CD4-positive, alpha-beta memory T cell (primary cell): Measurements from ENCODE around the gene SBNO1. TPM values are rescaled to one million over a fixed set of nuclear protein-coding genes. Genes with fewer than 3 reads are reported as not detected.
A peak's percentile ranks its signal among the peaks of the same experiment; 100 is the strongest.
"Not testable (repeated sequence)": the region's sequence is repeated elsewhere in the genome, so short reads cannot be mapped to it uniquely, and the experiment has no call there.

ENCODE experiments used
- CTCF ChIA-PET: fragments of 350-600 bp; sonication (Branson Sonifier 250); formaldehyde crosslinking; loops from one replicate; lab custom pipeline; 2021; ENCODE audit warnings: inconsistent platforms; ENCODE audit not compliant: partially characterized antibody; lab: Charles Lee
- POLR2A ChIA-PET: fragments of 350-600 bp; sonication (Branson Sonifier 250); formaldehyde crosslinking; loops from one replicate; lab custom pipeline; 2021; ENCODE audit not compliant: partially characterized antibody; lab: Charles Lee
- DNase-seq, 5 donors: peaks; one replicate each; pipeline versions ENCODE4 v3.0.0 to v3.0.0-alpha.2; 2020 to 2022; ENCODE audit warnings: mixed read lengths in 1 of 5
- H3K27ac ChIP-seq: one replicate; pipeline ENCODE4 v1.7.0; 2013; ENCODE audit warnings: low read depth, low read length
- H3K27me3 ChIP-seq: 2 replicates; pipeline ENCODE4 v1.7.0; 2013; ENCODE audit warnings: mild to moderate bottlenecking, low read length, moderate library complexity; ENCODE audit not compliant: insufficient read depth
- H3K36me3 ChIP-seq: 2 replicates; pipeline ENCODE4 v1.7.0; 2013; ENCODE audit warnings: mild to moderate bottlenecking, low read length, moderate library complexity; ENCODE audit not compliant: insufficient read depth
- H3K4me1 ChIP-seq: 2 replicates; pipeline ENCODE4 v1.7.0; 2013; ENCODE audit warnings: mild to moderate bottlenecking, low read length, moderate library complexity; ENCODE audit not compliant: insufficient read depth
- H3K4me3 ChIP-seq, 2 donors: one replicate each; pipeline ENCODE4 v1.7.0; 2013; ENCODE audit warnings: low read length in 2 of 2, mild to moderate bottlenecking in 1 of 2
- H3K9me3 ChIP-seq, 2 donors: one replicate each; pipeline ENCODE4 v1.7.0; 2013; ENCODE audit warnings: low read length in 2 of 2, control low read depth in 1 of 2; ENCODE audit not compliant: control insufficient read depth in 1 of 2
- H3K27ac Mint-ChIP-seq, 7 donors: one replicate each; pipeline ENCODE4 v1.8.0; 2020 to 2021; ENCODE audit warnings: mixed read lengths in 7 of 7, mild to moderate bottlenecking in 6 of 7, inconsistent platforms in 3 of 7, moderate library complexity in 3 of 7
- H3K27me3 Mint-ChIP-seq, 2 donors: one replicate each; pipeline ENCODE4 v1.8.0; 2020 to 2021; ENCODE audit warnings: mixed read lengths in 2 of 2
- H3K36me3 Mint-ChIP-seq, 2 donors: one replicate each; pipeline ENCODE4 v1.8.0; 2020 to 2021; ENCODE audit warnings: mixed read lengths in 2 of 2, inconsistent platforms in 1 of 2, mild to moderate bottlenecking in 1 of 2
- H3K4me1 Mint-ChIP-seq, 4 donors: one replicate each; pipeline ENCODE4 v1.8.0; 2020 to 2021; ENCODE audit warnings: mixed read lengths in 4 of 4, mild to moderate bottlenecking in 1 of 4
- H3K4me3 Mint-ChIP-seq, 8 donors: one replicate each; pipeline ENCODE4 v1.8.0; 2020 to 2021; ENCODE audit warnings: mixed read lengths in 8 of 8, mild to moderate bottlenecking in 7 of 8, moderate library complexity in 6 of 8, inconsistent platforms in 3 of 8
- H3K9me3 Mint-ChIP-seq, 8 donors: one replicate each; pipeline ENCODE4 v1.8.0; 2020 to 2021; ENCODE audit warnings: mixed read lengths in 8 of 8, mild to moderate bottlenecking in 5 of 8, inconsistent platforms in 3 of 8, moderate library complexity in 1 of 8
- intact Hi-C: fragments of 100-400 bp; cut with micrococcal nuclease; formaldehyde crosslinking; loops from one replicate; pipeline ENCODE4 v1.15.1; 2023
- polyA plus RNA-seq, 2 donors: library from polyadenylated mRNA; unstranded; fragments of 300-500 nt; fragmentation: Illumina TruSeq; gene quantifications; one replicate each; pipeline ENCODE4 v1.2.3, GENCODE V29; 2021
- total RNA-seq, 2 experiments: library from RNA; stranded (reverse); gene quantifications; one replicate each; pipeline ENCODE4 v1.2.3, GENCODE V29; 2021

The SBNO1 gene
- total and polyA plus RNA-seq, 4 experiments from 2014 or later = 26.3 to 56.3 (median 47.0) TPM

GRCh38 chr12:123263196-123263817, 101.3 kb downstream of the SBNO1 start:
- Mint-ChIP-seq H3K27ac (peak overlapping the region in 1 of 7 donors; percentile 41), H3K9me3 (no peaks in the 10 kb centered on the region), H3K36me3 (peaks cover 0 to 5% of the 10 kb centered on the region in 2 donors), H3K4me3 (no peak overlapping the region), H3K4me1 (peaks cover 0 to 11% (median 2%) of the 10 kb centered on the region in 4 donors), H3K27me3 (no peaks in the 10 kb centered on the region)
- intact Hi-C loops = no loop called here
- no peak overlapping the region for H3K4me3 ChIP-seq
- H3K27me3 ChIP-seq = no peaks in the 10 kb centered on the region
- peaks cover 9% of the 10 kb centered on the region for H3K36me3 ChIP-seq
- ChIA-PET POLR2A (interaction anchor here (1.3 kb wide), 1 partner anchor 30 kb away, joined by 4 read pairs; the partner anchor contains the start of genes MPHOSPH9 and MTRFR), CTCF (no interaction called here)
- no peak for DNase-seq
- H3K9me3 ChIP-seq = no peaks in the 10 kb centered on the region
- H3K27ac ChIP-seq = no peak overlapping the region
- no peaks in the 10 kb centered on the region for H3K4me1 ChIP-seq

GRCh38 chr12:123261196-123261595, 103.5 kb downstream of the SBNO1 start:
- Histone ChIP-seq H3K4me1 (no peaks in the 10 kb centered on the region), H3K9me3 (no peaks in the 10 kb centered on the region), H3K27ac (no peak overlapping the region), H3K36me3 (peaks cover 22% of the 10 kb centered on the region), H3K27me3 (no peaks in the 10 kb centered on the region), H3K4me3 (no peak overlapping the region)
- POLR2A ChIA-PET = no interaction called here
- CTCF ChIA-PET = no interaction called here
- intact Hi-C loops = no loop called here
- peaks cover 4 to 16% of the 10 kb centered on the region in 2 donors for H3K36me3 Mint-ChIP-seq
- H3K27me3 Mint-ChIP-seq = no peaks in the 10 kb centered on the region
- H3K4me3 Mint-ChIP-seq = no peak overlapping the region
- H3K4me1 Mint-ChIP-seq = no peaks in the 10 kb centered on the region
- DNase-seq = no peak
- H3K9me3 Mint-ChIP-seq = no peaks in the 10 kb centered on the region
- peak overlapping the region in 1 of 7 donors; percentile 50 for H3K27ac Mint-ChIP-seq

- no peaks in the 10 kb centered on the region for H3K4me1 ChIP-seq
- peaks cover 32% of the 10 kb centered on the region for H3K36me3 ChIP-seq
- ChIA-PET POLR2A (no interaction called here), CTCF (no interaction called here)
- no peak overlapping the region for H3K27ac ChIP-seq
- H3K9me3 Mint-ChIP-seq = no peaks in the 10 kb centered on the region
- H3K27me3 Mint-ChIP-seq = no peaks in the 10 kb centered on the region
- no peak overlapping the region for H3K4me3 Mint-ChIP-seq
- intact Hi-C loops = no loop called here
- no peak overlapping the region for H3K4me3 ChIP-seq
- no peaks in the 10 kb centered on the region for H3K27me3 ChIP-seq
- no peak for DNase-seq
- H3K4me1 Mint-ChIP-seq = no peaks in the 10 kb centered on the region
- H3K27ac Mint-ChIP-seq = peak overlapping the region in 1 of 7 donors; percentile 48
- peaks cover 9 to 22% of the 10 kb centered on the region in 2 donors for H3K36me3 Mint-ChIP-seq
- H3K9me3 ChIP-seq = no peaks in the 10 kb centered on the region
Measured at GRCh38 chr12:123260081-123260480, 104.6 kb downstream of the SBNO1 start.

- POLR2A ChIA-PET = interaction anchor here (0.9 to 2.2 kb wide), 3 partner anchors 10 to 25 kb away, joined by 3 to 9 read pairs (median 4); partner anchors contain the start of genes MPHOSPH9 and MTRFR
- H3K27ac ChIP-seq = no peak overlapping the region
- no peak overlapping the region for H3K4me3 ChIP-seq
- CTCF ChIA-PET = interaction anchor here (1.4 kb wide), 1 partner anchor 21 kb away, joined by 4 read pairs; no protein-coding TSS in a partner anchor
- H3K9me3 ChIP-seq = no peaks in the 10 kb centered on the region
- no peaks in the 10 kb centered on the region for H3K27me3 Mint-ChIP-seq
- peaks cover 10 to 36% of the 10 kb centered on the region in 2 donors for H3K36me3 Mint-ChIP-seq
- peaks cover 47% of the 10 kb centered on the region for H3K36me3 ChIP-seq
- no peak overlapping the region for H3K4me3 Mint-ChIP-seq
- H3K27me3 ChIP-seq = no peaks in the 10 kb centered on the region
- H3K4me1 ChIP-seq = no peaks in the 10 kb centered on the region
- peak overlapping the region in 1 of 7 donors; percentile 8 for H3K27ac Mint-ChIP-seq
- intact Hi-C loops = no loop called here
- no peaks in the 10 kb centered on the region for H3K9me3 Mint-ChIP-seq
- DNase-seq = no peak
- H3K4me1 Mint-ChIP-seq = no peaks in the 10 kb centered on the region
Measured at GRCh38 chr12:123258593-123258992, 106.1 kb downstream of the SBNO1 start.

- peaks cover 19% of the 10 kb centered on the region for H3K4me1 ChIP-seq
- DNase-seq = no peak
- intact Hi-C loops = no loop called here
- H3K4me3 ChIP-seq = no peak overlapping the region
- Mint-ChIP-seq H3K27me3 (no peaks in the 10 kb centered on the region), H3K27ac (peak overlapping the region in 3 of 7 donors; percentile 56 to 61 (median 58)), H3K4me3 (no peak overlapping the region), H3K4me1 (peaks cover 8 to 22% (median 14%) of the 10 kb centered on the region in 4 donors), H3K36me3 (peaks cover 19 to 46% of the 10 kb centered on the region in 2 donors), H3K9me3 (no peaks in the 10 kb centered on the region)
- POLR2A ChIA-PET = no interaction called here
- no peaks in the 10 kb centered on the region for H3K9me3 ChIP-seq
- CTCF ChIA-PET = no interaction called here
- H3K27ac ChIP-seq = no peak overlapping the region
- H3K27me3 ChIP-seq = no peaks in the 10 kb centered on the region
- peaks cover 51% of the 10 kb centered on the region for H3K36me3 ChIP-seq
Measured at GRCh38 chr12:123254853-123255446, 109.7 kb downstream of the SBNO1 start.

- peaks cover 23 to 48% of the 10 kb centered on the region in 2 donors for H3K36me3 Mint-ChIP-seq
- no peaks in the 10 kb centered on the region for H3K27me3 Mint-ChIP-seq
- H3K27ac Mint-ChIP-seq = no peak overlapping the region
- ChIA-PET CTCF (interaction anchor here (0.9 kb wide), 1 partner anchor 15 kb away, joined by 5 read pairs; no protein-coding TSS in a partner anchor), POLR2A (no interaction called here)
- Histone ChIP-seq H3K4me3 (no peak overlapping the region), H3K9me3 (no peaks in the 10 kb centered on the region), H3K27ac (no peak overlapping the region), H3K27me3 (no peaks in the 10 kb centered on the region), H3K4me1 (peaks cover 19% of the 10 kb centered on the region), H3K36me3 (peaks cover 48% of the 10 kb centered on the region)
- intact Hi-C loops = no loop called here
- H3K9me3 Mint-ChIP-seq = no peaks in the 10 kb centered on the region
- no peak overlapping the region for H3K4me3 Mint-ChIP-seq
- no peak for DNase-seq
- peaks cover 11 to 29% (median 20%) of the 10 kb centered on the region in 4 donors for H3K4me1 Mint-ChIP-seq
Measured at GRCh38 chr12:123253641-123254459, 110.8 kb downstream of the SBNO1 start.

- H3K4me3 ChIP-seq, POLR2A ChIA-PET, H3K9me3 Mint-ChIP-seq, intact Hi-C loops, H3K27me3 Mint-ChIP-seq, H3K27ac ChIP-seq, H3K27me3 ChIP-seq, H3K4me3 Mint-ChIP-seq, DNase-seq, H3K9me3 ChIP-seq: not testable (repeated sequence)
- Histone ChIP-seq H3K36me3 (peaks cover 39% of the 10 kb centered on the region), H3K4me1 (peaks cover 21% of the 10 kb centered on the region)
- Mint-ChIP-seq H3K4me1 (peaks cover 20 to 43% (median 31%) of the 10 kb centered on the region in 4 donors), H3K36me3 (peaks cover 33 to 51% of the 10 kb centered on the region in 2 donors), H3K27ac (peak overlapping the region in 1 of 7 donors; percentile 41)
- CTCF ChIA-PET = interaction anchor here (0.7 to 2.8 kb wide), 4 partner anchors 10 to 391 kb away, joined by 3 to 14 read pairs (median 4); no protein-coding TSS in a partner anchor
Measured at GRCh38 chr12:123252365-123252764, 112.3 kb downstream of the SBNO1 start.
